GM12873 (cell line): ENCODE data around the gene CROCC2.

ENCODE experiments used
- TF ChIP-seq, protein P1 (sequence below): IDR thresholded peaks from 2 replicates; pipeline ENCODE4 v1.5.1; 2012; ENCODE audit warnings: low read depth, mild to moderate bottlenecking, moderate library complexity, low read length, control low read depth; ENCODE audit not compliant: insufficient read depth; ENCODE audit errors: missing control alignments

The CROCC2 gene

GRCh38 chr2:240890691-240891090 is 15.4 kb upstream of the CROCC2 start:
- TF ChIP-seq, protein P1, sequence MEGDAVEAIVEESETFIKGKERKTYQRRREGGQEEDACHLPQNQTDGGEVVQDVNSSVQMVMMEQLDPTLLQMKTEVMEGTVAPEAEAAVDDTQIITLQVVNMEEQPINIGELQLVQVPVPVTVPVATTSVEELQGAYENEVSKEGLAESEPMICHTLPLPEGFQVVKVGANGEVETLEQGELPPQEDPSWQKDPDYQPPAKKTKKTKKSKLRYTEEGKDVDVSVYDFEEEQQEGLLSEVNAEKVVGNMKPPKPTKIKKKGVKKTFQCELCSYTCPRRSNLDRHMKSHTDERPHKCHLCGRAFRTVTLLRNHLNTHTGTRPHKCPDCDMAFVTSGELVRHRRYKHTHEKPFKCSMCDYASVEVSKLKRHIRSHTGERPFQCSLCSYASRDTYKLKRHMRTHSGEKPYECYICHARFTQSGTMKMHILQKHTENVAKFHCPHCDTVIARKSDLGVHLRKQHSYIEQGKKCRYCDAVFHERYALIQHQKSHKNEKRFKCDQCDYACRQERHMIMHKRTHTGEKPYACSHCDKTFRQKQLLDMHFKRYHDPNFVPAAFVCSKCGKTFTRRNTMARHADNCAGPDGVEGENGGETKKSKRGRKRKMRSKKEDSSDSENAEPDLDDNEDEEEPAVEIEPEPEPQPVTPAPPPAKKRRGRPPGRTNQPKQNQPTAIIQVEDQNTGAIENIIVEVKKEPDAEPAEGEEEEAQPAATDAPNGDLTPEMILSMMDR = no peak

GRCh38 chr2:240891492-240892340 is 14.4 kb upstream of the CROCC2 start:
- TF ChIP-seq, protein P1 = no peak

GRCh38 chr2:240892356-240892755 is 13.8 kb upstream of the CROCC2 start:
- TF ChIP-seq, protein P1 = no peak

- TF ChIP-seq, protein P1 = no peak
Measured at GRCh38 chr2:240892925-240893324, 13.2 kb upstream of the CROCC2 start.

DNA sequence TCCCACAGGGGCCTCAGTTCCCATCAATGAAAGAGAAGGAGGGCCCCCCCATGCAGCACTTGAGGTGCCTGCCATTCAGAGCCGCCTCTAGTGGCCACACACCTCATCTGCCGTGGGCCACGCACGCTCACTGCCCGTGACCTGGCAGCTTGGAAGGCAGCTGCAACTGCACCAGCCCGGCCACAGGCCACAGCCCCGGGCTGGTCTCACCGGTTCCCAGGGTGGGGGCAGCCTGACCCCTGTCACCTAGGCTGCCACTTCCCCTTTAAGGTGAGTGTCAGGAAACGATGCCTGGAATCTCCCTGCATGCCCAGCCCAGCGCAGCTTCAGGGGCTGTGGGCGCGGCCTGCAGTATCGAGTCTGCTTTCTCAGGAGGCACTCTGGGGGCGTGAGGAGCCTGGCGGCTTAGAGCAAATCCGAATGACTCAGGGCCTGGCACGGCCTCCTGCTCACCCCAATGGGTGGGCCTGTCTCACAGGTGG is 12.7 kb upstream of the CROCC2 start:
- TF ChIP-seq, protein P1 = no peak

DNA sequence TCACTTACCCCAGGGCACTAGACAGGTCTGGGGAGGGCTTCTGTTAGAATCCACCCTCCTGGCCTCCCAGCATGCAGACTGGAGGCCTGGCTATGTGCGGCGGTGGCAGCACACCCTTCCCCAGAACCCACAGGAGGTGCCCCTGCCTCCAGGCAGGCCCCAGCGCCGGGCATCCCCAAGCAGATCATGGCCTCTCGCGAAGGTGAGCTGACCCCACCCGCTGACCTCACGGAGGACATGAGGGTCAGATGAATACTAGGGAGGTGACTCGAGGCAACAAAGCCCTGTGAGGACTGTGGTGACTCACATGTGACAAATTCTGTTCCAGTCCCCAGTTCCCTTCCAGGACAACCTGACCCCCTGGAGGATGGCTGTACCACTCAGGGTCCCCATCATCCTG is 12.1 kb upstream of the CROCC2 start:
- TF ChIP-seq, protein P1 = no peak

GRCh38 chr2:240894836-240895558 is 11.1 kb upstream of the CROCC2 start:
- TF ChIP-seq, protein P1 = no peak
